HG03342 (cell line): Measurements from ENCODE around the gene PTPN18.

Experiments used
- ATAC-seq: cut with Tn5 transposase; IDR thresholded peaks from one replicate; pipeline ENCODE4 v1.9.1; 2021; ENCODE audit warnings: mild to moderate bottlenecking, moderate library complexity; ENCODE audit not compliant: unreplicated experiment

PTPN18 gene

GRCh38 chr2:130363479-130363878 lies 7.6 kb downstream of the PTPN18 start:
- ATAC-seq, result no peak

DNA sequence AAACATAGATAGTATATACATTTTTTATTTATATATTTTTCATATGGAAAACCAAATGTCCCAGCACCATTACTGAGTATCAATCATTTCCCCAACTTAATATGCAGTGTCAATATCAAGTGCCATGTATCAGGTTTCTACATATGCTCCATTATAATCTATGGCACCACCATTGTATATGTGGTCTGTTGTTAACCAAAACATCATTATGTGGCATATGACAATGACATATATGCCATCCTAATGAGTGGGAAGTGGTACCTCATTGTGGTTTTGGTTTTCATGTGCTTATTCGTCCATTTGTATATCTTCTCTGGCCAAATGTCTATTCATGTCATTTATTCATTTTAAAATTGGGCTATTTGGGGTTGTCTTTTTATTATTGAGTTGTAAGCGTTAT lies 9.2 kb downstream of the PTPN18 start:
- no peak for ATAC-seq

DNA sequence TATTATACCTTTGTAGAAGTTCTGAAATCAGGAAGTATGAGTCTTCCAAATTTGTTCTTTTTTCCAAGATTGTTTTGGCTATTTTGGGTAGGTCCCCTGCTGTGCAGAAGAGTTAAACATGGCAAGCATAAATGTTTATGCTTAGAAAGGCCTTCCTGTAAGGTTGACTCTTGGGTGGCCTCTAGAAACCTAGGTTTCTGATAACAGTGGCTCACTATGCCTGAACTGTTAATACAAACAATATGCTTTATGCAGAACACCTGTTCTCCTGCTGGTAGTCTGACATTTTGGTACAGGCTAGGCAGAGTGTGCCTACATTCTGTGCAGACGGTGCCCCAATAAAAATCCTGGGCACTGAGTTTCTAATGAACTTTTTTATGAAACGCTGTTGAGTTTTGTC lies 10.1 kb downstream of the PTPN18 start:
- no peak for ATAC-seq

- no peak for ATAC-seq
These were observed 10.9 kb downstream of the PTPN18 start for GRCh38 chr2:130366720-130367119.

- no peak for ATAC-seq
These were observed 12.9 kb downstream of the PTPN18 start for GRCh38 chr2:130368786-130369185.

- ATAC-seq, result no peak
These were observed 13.6 kb downstream of the PTPN18 start for GRCh38 chr2:130369311-130369964.

- no peak for ATAC-seq
These were observed 14.1 kb downstream of the PTPN18 start for GRCh38 chr2:130369965-130370341.

- peak; percentile 28 for ATAC-seq
These were observed 14.6 kb downstream of the PTPN18 start for GRCh38 chr2:130370490-130370889.

DNA sequence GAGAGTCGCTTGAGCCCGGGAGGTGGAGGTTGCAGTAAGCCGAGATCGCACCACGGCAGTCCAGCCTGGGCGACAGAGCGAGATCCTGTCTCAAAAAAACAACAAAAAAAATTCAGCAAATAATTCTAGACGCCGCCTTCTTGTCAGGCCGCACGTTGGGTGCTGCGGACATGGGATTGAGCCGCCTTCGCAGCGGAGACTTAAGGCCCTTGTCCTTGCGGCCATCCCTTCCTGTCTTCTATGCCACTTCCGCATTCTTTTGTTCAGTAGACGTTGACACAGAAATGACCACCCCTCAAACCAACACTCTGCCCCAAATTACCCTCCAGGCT lies 15.8 kb downstream of the PTPN18 start:
- peak; percentile 24 for ATAC-seq

- ATAC-seq, result peak; percentile 62
These were observed 16.4 kb downstream of the PTPN18 start for GRCh38 chr2:130372055-130372832.

DNA sequence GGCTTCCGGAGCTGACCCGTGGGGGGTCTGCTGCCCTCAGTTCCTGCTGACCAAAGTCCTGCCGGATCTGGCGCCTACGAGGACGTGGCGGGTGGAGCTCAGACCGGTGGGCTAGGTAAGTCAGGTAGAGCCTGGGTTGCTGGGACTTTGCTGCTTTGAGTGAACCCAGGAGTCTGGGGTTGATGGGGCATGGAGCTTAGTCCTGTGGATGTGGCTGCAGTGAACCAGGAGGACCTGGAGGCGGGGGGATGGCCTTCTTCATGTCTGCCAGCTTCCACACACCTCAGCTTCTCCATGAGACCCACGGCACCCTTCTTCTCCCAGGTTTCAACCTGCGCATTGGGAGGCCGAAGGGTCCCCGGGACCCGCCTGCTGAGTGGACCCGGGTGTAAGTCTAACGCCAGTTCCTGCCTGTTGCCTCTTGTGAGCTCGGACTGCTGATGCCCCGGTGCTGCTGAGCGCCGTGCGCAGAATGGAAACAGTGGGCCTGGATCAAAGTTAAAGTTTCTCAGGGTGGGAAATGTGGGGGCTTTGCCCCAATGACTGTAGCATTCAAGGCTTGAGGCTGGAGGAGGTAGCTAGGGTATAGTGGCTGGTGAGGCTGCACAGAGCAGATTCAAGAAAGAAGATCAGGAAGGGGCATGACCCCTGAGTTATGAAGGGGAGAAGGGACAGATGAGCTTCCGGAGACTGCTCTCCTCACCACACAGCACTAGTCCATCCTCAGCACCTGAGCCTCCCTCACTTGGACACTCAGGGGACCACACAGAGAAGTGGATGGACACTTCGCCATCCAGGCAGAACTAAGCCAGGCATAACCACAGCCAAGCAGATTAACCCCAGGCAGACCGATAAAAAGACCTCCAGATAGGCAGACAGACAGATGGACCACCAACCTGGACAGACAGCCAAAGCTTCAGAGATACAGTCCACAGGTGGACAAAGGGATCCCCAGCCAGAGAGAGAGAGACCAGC lies 17.3 kb downstream of the PTPN18 start:
- peak; percentile 0 for ATAC-seq

DNA sequence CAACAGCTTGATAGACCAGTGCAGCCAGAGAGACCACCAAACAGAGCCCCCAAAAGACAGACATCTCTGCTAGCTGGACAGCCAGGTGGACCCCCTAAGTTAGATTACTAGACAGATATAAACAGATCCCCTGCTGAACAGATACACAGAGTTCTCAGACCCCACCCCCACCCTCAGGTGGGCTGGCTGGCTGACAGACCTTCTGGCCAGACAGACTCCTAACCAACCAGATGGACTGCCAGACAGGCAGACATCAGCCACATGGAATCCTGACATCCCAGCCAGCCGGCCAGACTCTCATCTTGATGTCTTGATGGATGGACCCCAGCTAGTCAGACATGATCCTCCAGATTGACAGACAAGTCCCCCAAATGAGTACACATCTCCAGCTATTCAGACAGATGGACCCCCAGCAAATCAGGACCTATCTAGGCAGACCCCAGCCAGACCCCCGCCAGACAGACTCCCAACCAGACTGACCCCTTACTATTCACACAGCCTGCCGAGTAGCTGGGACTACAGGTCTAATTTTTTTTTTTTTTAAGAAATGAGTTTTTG lies 18.0 kb downstream of the PTPN18 start:
- no peak for ATAC-seq

- ATAC-seq, result no peak
These were observed 18.9 kb downstream of the PTPN18 start for GRCh38 chr2:130374587-130375290.

DNA sequence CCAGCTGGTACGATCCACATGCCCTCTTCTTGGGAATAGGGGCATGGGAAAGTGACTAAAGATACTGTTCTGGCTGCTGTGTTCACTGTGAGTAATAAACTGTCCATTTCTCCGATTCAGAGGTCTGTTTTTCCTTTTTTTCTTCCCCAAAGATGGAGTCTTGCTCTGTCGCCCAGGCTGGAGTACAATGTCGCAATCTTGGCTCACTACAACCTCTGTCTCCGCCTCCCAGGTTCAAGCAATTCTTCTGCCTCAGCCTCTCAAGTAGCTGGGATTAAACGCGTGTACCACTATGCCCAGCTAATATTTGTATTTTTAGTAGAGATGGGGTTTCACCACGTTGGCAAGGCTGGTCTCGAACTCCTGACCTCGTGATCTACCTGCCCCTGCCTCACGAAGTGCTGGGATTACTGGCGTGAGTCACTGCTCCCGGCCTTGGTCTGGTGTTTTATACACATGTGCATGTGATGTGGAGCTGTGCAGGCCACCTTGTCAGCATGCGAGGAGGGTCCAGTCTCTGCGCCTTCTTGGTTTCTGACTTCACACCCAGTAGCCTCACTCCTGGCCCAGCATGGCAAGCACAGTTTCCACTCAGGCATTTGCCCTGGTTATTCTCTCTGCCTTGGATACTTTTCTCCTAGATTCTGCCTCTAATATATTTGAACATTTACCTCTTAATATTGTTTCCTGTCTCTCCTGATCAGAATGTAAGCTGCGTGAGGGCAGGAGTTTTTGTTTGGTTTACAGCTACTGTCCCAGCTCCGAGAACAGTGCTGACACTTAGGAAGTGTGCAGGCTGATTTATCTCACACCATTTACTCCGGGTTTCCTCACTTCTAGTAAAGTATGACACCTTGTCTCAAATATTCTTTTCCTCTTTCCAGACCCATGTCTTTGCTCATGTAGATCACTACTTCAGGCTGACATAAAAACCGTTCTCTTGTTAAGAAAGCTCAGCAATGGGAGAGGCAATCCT lies 19.7 kb downstream of the PTPN18 start:
- no peak for ATAC-seq

GRCh38 chr2:130376433-130377293 lies 20.8 kb downstream of the PTPN18 start:
- peak; percentile 63 for ATAC-seq

DNA sequence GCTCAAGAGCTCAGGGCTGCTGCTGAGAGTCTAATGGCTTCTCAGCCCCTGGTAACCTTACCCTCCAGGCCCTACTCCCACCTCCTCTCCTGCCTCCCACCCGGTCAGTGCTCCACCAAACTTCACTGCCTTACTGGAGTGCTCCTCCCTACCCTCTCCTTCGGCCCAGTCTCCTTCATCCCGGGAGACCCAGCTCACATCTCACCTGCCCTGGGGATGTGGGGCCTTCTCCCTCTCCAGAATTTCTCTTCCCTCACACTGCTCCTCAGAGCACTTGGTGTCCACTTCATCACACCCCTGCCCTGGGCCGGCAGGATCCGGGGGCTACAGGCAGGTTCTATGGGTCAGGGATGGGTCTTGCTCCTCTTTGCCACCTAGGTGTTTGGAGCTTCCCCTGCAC lies 21.6 kb downstream of the PTPN18 start:
- ATAC-seq, result no peak

- no peak for ATAC-seq
These were observed 22.5 kb downstream of the PTPN18 start for GRCh38 chr2:130378206-130378897.

- no peak for ATAC-seq
These were observed 23.0 kb downstream of the PTPN18 start for GRCh38 chr2:130378898-130379214.
